H9 (cell line): Measurements from ENCODE around the gene UCP2. TPM values are rescaled to one million over a fixed set of nuclear protein-coding genes. Genes with fewer than 3 reads are reported as not detected.

ENCODE experiments used
- DNase-seq: peaks from one replicate; pipeline ENCODE4 v3.0.0-alpha.2; 2017
- H2AFZ ChIP-seq: one replicate; pipeline ENCODE4 v1.6.1; 2013; ENCODE audit warnings: mild to moderate bottlenecking, low read length, control low read depth, moderate library complexity
- H2AK5ac ChIP-seq: 2 replicates; pipeline ENCODE4 v1.6.1; 2013; ENCODE audit warnings: low read length, control low read depth, mixed read lengths; ENCODE audit not compliant: insufficient read length
- H2BK120ac ChIP-seq: one replicate; pipeline ENCODE4 v1.6.1; 2013; ENCODE audit warnings: low read depth, mild to moderate bottlenecking, low read length, control low read depth, inconsistent platforms; ENCODE audit not compliant: poor library complexity, severe bottlenecking
- H2BK12ac ChIP-seq: 2 replicates; pipeline ENCODE4 v1.6.1; 2013; ENCODE audit warnings: low read length, control low read depth, mixed read lengths, low read depth; ENCODE audit not compliant: insufficient read length
- H2BK15ac ChIP-seq: 2 replicates; pipeline ENCODE4 v1.6.1; 2013; ENCODE audit warnings: low read depth, low read length, control low read depth
- H2BK20ac ChIP-seq: one replicate; pipeline ENCODE4 v1.6.1; 2013; ENCODE audit warnings: low read depth, mild to moderate bottlenecking, low read length, control low read depth, inconsistent platforms; ENCODE audit not compliant: poor library complexity, severe bottlenecking
- H2BK5ac ChIP-seq: 2 replicates; pipeline ENCODE4 v1.6.1; 2013; ENCODE audit warnings: low read length, control low read depth, mixed read lengths; ENCODE audit not compliant: insufficient read length
- H3K14ac ChIP-seq: 2 replicates; pipeline ENCODE4 v1.6.1; 2013; ENCODE audit warnings: low read length, control low read depth; ENCODE audit not compliant: insufficient read depth
- H3K18ac ChIP-seq: 2 replicates; pipeline ENCODE4 v1.6.1; 2013; ENCODE audit warnings: low read depth, mild to moderate bottlenecking, mixed read lengths, low read length, control low read depth; ENCODE audit not compliant: insufficient read length
- H3K23ac ChIP-seq: 2 replicates; pipeline ENCODE4 v1.6.1; 2013; ENCODE audit warnings: low read length, control low read depth, mixed read lengths, low read depth; ENCODE audit not compliant: insufficient read length
- H3K23me2 ChIP-seq: 2 replicates; pipeline ENCODE4 v1.6.1; 2013; ENCODE audit warnings: low read depth, mild to moderate bottlenecking, mixed read lengths, low read length, control low read depth; ENCODE audit not compliant: insufficient read length, poor library complexity, severe bottlenecking
- H3K27ac ChIP-seq: 2 replicates; pipeline ENCODE4 v1.5.1; 2013; ENCODE audit warnings: low read length, control low read depth, mixed read lengths, low read depth; ENCODE audit not compliant: insufficient read length
- H3K27me3 ChIP-seq: 2 replicates; pipeline ENCODE4 v1.6.1; 2013; ENCODE audit warnings: low read length, control low read depth, inconsistent platforms; ENCODE audit not compliant: insufficient read depth
- H3K4ac ChIP-seq: 2 replicates; pipeline ENCODE4 v1.6.1; 2013; ENCODE audit warnings: low read depth, mild to moderate bottlenecking, control low read depth, inconsistent platforms, low read length, moderate library complexity
- H3K4me1 ChIP-seq: 2 replicates; pipeline ENCODE4 v1.6.1; 2013; ENCODE audit warnings: low read length, control low read depth, inconsistent platforms; ENCODE audit not compliant: insufficient read depth
- H3K4me2 ChIP-seq: 2 replicates; pipeline ENCODE4 v1.6.1; 2013; ENCODE audit warnings: low read length, control low read depth, mixed read lengths; ENCODE audit not compliant: insufficient read length, insufficient read depth
- H3K56ac ChIP-seq: 2 replicates; pipeline ENCODE4 v1.6.1; 2013; ENCODE audit warnings: low read depth, mild to moderate bottlenecking, mixed read lengths, low read length, control low read depth; ENCODE audit not compliant: insufficient read length
- H3K79me1 ChIP-seq: 2 replicates; pipeline ENCODE4 v1.6.1; 2013; ENCODE audit warnings: low read depth, mild to moderate bottlenecking, moderate library complexity, low read length, control low read depth, inconsistent platforms; ENCODE audit not compliant: insufficient read depth, poor library complexity, severe bottlenecking
- H3K79me2 ChIP-seq: 2 replicates; pipeline ENCODE4 v1.6.1; 2013; ENCODE audit warnings: low read length, control low read depth, inconsistent platforms; ENCODE audit not compliant: insufficient read depth
- H3K9ac ChIP-seq: 2 replicates; pipeline ENCODE4 v1.6.1; 2013; ENCODE audit warnings: low read length, control low read depth, mixed read lengths; ENCODE audit not compliant: insufficient read length; ENCODE audit errors: extremely low read depth
- H3K9me3 ChIP-seq: one replicate; pipeline ENCODE4 v1.6.1; 2013; ENCODE audit warnings: low read depth, low read length, inconsistent platforms; ENCODE audit not compliant: control insufficient read depth
- H3T11ph ChIP-seq: one replicate; pipeline ENCODE4 v1.6.1; 2013; ENCODE audit warnings: mild to moderate bottlenecking, low read length, control low read depth, inconsistent platforms
- H4K20me1 ChIP-seq: one replicate; pipeline ENCODE4 v1.6.1; 2013; ENCODE audit not compliant: control insufficient read depth, insufficient read length, insufficient read depth
- H4K5ac ChIP-seq: 2 replicates; pipeline ENCODE4 v1.6.1; 2013; ENCODE audit warnings: low read depth, mild to moderate bottlenecking, mixed read lengths, low read length, control low read depth; ENCODE audit not compliant: insufficient read length
- H4K8ac ChIP-seq: replicated peaks from 2 replicates; pipeline ENCODE4 v1.6.1; 2013; ENCODE audit warnings: low read length, control low read depth, mixed read lengths, low read depth; ENCODE audit not compliant: insufficient read length
- H4K91ac ChIP-seq: 2 replicates; pipeline ENCODE4 v1.6.1; 2013; ENCODE audit warnings: low read depth, mild to moderate bottlenecking, moderate library complexity, mixed read lengths, low read length, control low read depth; ENCODE audit not compliant: insufficient read length
- H3K27ac Mint-ChIP-seq, 3 experiments: 2 replicates in 2 of 3; 3 replicates in 1 of 3; pipeline ENCODE4 v1.8.0; 2020 to 2021; ENCODE audit warnings: mixed read lengths in 3 of 3, mild to moderate bottlenecking in 1 of 3, moderate library complexity in 1 of 3
- H3K27me3 Mint-ChIP-seq: 2 replicates; pipeline ENCODE4 v1.8.0; 2021; ENCODE audit warnings: low read depth, mild to moderate bottlenecking, moderate library complexity, mixed read lengths
- H3K36me3 Mint-ChIP-seq, 3 experiments: 2 replicates in 2 of 3; 3 replicates in 1 of 3; pipeline ENCODE4 v1.8.0; 2020 to 2021; ENCODE audit warnings: low read depth in 3 of 3, mixed read lengths in 3 of 3; ENCODE audit not compliant: insufficient read depth in 1 of 3
- H3K4me1 Mint-ChIP-seq, 2 experiments: 2 replicates each; pipeline ENCODE4 v1.8.0; 2020; ENCODE audit warnings: mixed read lengths in 2 of 2
- H3K4me3 Mint-ChIP-seq, 2 experiments: 2 replicates in 1 of 2; 3 replicates in 1 of 2; pipeline ENCODE4 v1.8.0; 2020 to 2021; ENCODE audit warnings: mild to moderate bottlenecking in 2 of 2, mixed read lengths in 2 of 2, moderate library complexity in 1 of 2
- H3K9me3 Mint-ChIP-seq, 2 experiments: 2 replicates in 1 of 2; 3 replicates in 1 of 2; pipeline ENCODE4 v1.8.0; 2020; ENCODE audit warnings: mild to moderate bottlenecking in 2 of 2, mixed read lengths in 2 of 2, moderate library complexity in 1 of 2
- CTCF ChIP-seq: fragments of 200-600 bp; sonication (generic); conservative IDR thresholded peaks from 3 replicates; pipeline ENCODE4 v1.8.0; 2021; ENCODE audit warnings: antibody characterized with exemption, mild to moderate bottlenecking
- WGBS: extraction: QIAGEN DNeasy Blood & Tissue Kit; methylation state at CpG from one replicate; pipeline ENCODE4 v1.1.7; 2013; ENCODE audit warnings: missing lambda C conversion rate, low lambda C conversion rate, mixed read lengths; ENCODE audit not compliant: insufficient read length; ENCODE audit errors: extremely low coverage; 5-methylcytosine and 5-hydroxymethylcytosine counted together
- total RNA-seq: library from RNA; stranded (reverse); gene quantifications from 2 replicates; pipeline ENCODE4 v1.2.1, GENCODE V29; 2021

UCP2 gene
- total RNA-seq, 1 experiment from 2014 or later: 62.1 TPM

GRCh38 chr11:73972187-73972586 is 10.5 kb downstream of the UCP2 start:
- Histone ChIP-seq H2AK5ac (no peak overlapping the region), H3K23me2 (no peaks in the 10 kb centered on the region), H3K56ac (no peak overlapping the region), H3K18ac (no peak overlapping the region), H2AFZ (no peak overlapping the region), H3K79me2 (no peaks in the 10 kb centered on the region), H3K9ac (no peak overlapping the region), H2BK5ac (no peak overlapping the region), H3T11ph (no peak overlapping the region), H3K4me1 (no peaks in the 10 kb centered on the region), H3K79me1 (no peaks in the 10 kb centered on the region), H2BK20ac (no peak overlapping the region), H2BK120ac (no peak overlapping the region), H3K27ac (no peak overlapping the region), H2BK12ac (no peak overlapping the region), H4K20me1 (no peaks in the 10 kb centered on the region), H4K5ac (no peak overlapping the region), H3K9me3 (no peaks in the 10 kb centered on the region), H4K8ac (no peak overlapping the region), H3K14ac (no peak overlapping the region), H3K4me2 (no peak overlapping the region), H3K27me3 (no peaks in the 10 kb centered on the region), H2BK15ac (no peak overlapping the region), H4K91ac (no peak overlapping the region), H3K4ac (no peak overlapping the region), H3K23ac (no peak overlapping the region)
- Mint-ChIP-seq H3K27ac (no peak overlapping the region), H3K27me3 (peaks cover 2% of the 10 kb centered on the region), H3K36me3 (peaks cover 25 to 36% (median 34%) of the 10 kb centered on the region in 3 experiments; a peak in 6 of 7 replicates), H3K4me1 (peaks cover 0 to 5% of the 10 kb centered on the region in 2 experiments; a peak in 1 of 4 replicates), H3K4me3 (no peak overlapping the region), H3K9me3 (no peaks in the 10 kb centered on the region)
- no peak for TF ChIP-seq CTCF
- WGBS: no CpG with 5 or more reads among the region's 1 CpG
- no peak for DNase-seq
